ENCODE measurements around the gene ADGRL2. TPM values are rescaled to one million over a fixed set of nuclear protein-coding genes. Genes with fewer than 3 reads are reported as not detected.

The ADGRL2 gene
- total RNA-seq, 1 donor from 2014 or later = 48.9 TPM

DNA sequence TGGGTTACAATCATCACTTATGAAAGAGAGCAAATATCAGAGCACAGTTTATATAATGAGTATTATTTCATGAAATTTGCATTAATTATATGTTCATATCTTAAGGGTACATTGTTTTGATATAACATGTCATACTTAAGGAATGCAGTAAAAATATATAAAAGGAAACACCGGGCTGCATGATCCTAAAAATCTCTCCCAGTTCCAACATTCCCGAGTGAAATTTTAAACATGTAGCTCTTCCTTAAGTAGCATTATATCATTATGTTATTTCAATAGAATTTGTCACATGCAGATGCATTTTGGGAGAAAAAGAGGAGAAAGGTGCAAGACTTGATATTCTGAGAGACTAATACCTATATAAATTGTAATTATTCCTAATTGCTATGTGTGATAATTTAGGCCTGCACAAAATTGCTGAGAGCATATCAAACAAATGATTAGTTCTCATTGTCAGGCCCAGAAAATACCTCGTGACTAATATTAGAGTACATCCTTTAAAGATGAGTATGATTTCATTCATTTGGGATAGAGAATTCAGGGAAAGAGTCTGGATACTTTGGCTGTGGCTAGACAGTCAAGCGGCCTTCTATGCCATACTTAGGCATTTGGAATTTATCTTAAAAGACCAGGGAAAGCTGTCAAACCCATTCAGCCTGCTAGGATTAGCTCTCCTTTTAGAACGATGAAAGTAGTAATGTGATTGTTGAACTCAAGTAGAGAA is 86.8 kb downstream of the ADGRL2 start:
- Histone ChIP-seq H3K27ac (peak overlapping the region in 1 of 2 donors; percentile 11), H3K27me3 (no peaks in the 10 kb centered on the region), H3K4me1 (no peaks in the 10 kb centered on the region), H3K36me3 (no peaks in the 10 kb centered on the region), H3K4me3 (peak overlapping the region in 1 of 2 donors; percentile 13), H3K9me3 (no peaks in the 10 kb centered on the region)
- no peak for DNase-seq (ENCODE audit: low spot score in 2 of 2)
- TF ChIP-seq, protein P1, sequence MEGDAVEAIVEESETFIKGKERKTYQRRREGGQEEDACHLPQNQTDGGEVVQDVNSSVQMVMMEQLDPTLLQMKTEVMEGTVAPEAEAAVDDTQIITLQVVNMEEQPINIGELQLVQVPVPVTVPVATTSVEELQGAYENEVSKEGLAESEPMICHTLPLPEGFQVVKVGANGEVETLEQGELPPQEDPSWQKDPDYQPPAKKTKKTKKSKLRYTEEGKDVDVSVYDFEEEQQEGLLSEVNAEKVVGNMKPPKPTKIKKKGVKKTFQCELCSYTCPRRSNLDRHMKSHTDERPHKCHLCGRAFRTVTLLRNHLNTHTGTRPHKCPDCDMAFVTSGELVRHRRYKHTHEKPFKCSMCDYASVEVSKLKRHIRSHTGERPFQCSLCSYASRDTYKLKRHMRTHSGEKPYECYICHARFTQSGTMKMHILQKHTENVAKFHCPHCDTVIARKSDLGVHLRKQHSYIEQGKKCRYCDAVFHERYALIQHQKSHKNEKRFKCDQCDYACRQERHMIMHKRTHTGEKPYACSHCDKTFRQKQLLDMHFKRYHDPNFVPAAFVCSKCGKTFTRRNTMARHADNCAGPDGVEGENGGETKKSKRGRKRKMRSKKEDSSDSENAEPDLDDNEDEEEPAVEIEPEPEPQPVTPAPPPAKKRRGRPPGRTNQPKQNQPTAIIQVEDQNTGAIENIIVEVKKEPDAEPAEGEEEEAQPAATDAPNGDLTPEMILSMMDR (IDR thresholded peaks at IDR 0.05) = no peak
- intact Hi-C loops (cut with DNase I) = no loop called here

DNA sequence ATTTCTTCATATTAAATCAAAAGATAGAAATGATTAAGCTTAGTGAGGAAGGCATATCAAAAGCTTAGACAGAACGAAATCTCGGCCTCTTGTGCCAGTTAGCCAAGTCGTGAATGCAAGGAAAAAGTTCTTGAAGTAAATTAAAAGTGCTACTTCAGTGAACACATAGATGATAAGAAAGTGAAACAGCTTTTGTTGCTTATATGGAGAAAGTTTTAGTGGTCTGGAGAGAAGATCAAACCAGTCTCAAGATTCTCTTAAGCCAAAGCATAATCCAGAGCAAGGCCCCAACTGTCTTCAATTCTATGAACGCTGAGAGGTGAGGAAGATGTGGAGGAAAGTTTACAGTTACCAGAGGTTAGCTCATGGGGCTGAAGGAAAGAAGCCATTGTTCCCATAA is 88.4 kb downstream of the ADGRL2 start:
- Histone ChIP-seq H3K36me3 (no peaks in the 10 kb centered on the region), H3K9me3 (no peaks in the 10 kb centered on the region), H3K4me1 (peaks cover 0 to 8% of the 10 kb centered on the region in 2 donors), H3K4me3 (no peak overlapping the region), H3K27ac (no peak overlapping the region), H3K27me3 (no peaks in the 10 kb centered on the region)
- no peak for DNase-seq (ENCODE audit: low spot score in 2 of 2)
- TF ChIP-seq, protein P1 (IDR thresholded peaks at IDR 0.05) = no peak
- intact Hi-C loops (cut with DNase I) = no loop called here

DNA sequence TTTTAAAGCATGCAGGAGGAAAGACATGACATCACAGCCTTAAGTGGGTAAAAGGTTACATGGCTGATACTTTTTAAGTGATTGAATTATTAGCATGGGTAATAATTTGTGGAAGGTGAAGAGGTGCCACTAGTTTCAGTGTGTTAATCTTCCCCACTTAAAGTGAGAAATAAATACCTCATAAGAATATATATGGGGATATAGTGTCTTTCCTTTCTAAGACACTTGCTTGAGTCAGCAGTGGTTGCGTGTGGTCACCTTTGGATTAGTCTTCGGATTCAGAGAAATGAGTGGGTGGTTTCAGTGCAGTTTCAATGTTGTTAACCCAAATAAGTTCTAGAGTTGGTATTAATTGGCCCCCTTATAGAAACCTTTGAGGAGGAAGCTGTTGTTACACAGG is 94.1 kb downstream of the ADGRL2 start:
- intact Hi-C loops (cut with DNase I) = no loop called here
- Histone ChIP-seq H3K9me3 (no peaks in the 10 kb centered on the region), H3K27me3 (no peaks in the 10 kb centered on the region), H3K27ac (no peak overlapping the region), H3K4me1 (peaks cover 0 to 15% of the 10 kb centered on the region in 2 donors), H3K36me3 (no peaks in the 10 kb centered on the region), H3K4me3 (no peak overlapping the region)
- TF ChIP-seq, protein P1 (IDR thresholded peaks at IDR 0.05) = no peak
- no peak for DNase-seq (ENCODE audit: low spot score in 2 of 2)

DNA sequence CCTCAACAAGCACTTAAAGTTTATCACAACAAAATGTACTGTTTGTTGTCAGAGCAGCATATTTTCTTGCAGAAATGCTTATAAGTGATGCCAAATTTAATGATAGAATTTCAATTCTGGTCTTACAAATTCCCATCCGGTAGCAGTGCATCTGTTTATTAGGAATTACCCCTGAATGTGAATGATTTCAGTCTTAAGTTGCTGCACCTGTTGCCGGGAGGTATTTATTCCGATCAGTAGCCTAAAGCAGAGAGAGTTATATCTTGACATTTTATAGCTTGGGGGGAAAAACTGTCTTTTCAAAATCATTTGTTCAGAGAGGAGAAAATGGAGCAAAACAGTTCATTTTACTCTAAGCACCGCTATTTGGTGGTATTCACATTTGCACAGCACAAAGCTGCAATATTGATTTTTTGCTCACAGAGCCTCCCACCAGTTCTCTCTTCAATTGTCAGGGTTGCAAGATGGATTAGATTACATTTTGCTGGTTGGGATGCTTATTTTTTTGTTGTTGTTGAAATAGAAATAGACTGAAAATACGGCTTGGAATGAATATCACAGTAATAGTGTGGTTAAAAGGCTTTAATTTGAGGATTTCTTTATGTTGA is 98.6 kb downstream of the ADGRL2 start:
- Histone ChIP-seq H3K4me3 (no peak overlapping the region), H3K9me3 (no peaks in the 10 kb centered on the region), H3K36me3 (no peaks in the 10 kb centered on the region), H3K4me1 (peaks cover 0 to 5% of the 10 kb centered on the region in 2 donors), H3K27me3 (no peaks in the 10 kb centered on the region), H3K27ac (no peak overlapping the region)
- intact Hi-C loops (cut with DNase I) = no loop called here
- TF ChIP-seq, protein P1 (IDR thresholded peaks at IDR 0.05) = no peak
- no peak for DNase-seq (ENCODE audit: low spot score in 2 of 2)

DNA sequence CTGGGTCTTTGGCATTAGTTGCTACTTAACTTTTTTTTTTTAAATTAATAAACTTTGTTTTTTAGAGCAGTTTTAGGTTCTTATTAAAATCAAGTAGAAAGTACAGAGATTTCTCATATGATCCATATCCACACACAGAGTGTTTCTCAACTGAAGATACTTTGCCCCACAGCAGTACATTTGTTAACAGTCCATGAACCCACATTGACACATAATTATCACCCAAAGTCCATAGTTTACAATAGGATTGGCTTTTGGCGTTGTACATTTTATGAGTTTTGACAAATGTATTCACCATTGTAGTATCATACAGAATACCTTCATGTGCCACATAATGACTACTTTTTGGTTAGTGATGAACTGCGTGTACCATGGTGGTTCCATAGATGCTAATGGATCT is 106.8 kb downstream of the ADGRL2 start:
- Histone ChIP-seq H3K9me3 (no peaks in the 10 kb centered on the region), H3K27me3 (no peaks in the 10 kb centered on the region), H3K4me3 (no peak overlapping the region), H3K36me3 (peaks cover 0 to 16% of the 10 kb centered on the region in 2 donors), H3K4me1 (peaks cover 0 to 8% of the 10 kb centered on the region in 2 donors), H3K27ac (no peak overlapping the region)
- DNase-seq (ENCODE audit: low spot score in 2 of 2) = no peak
- intact Hi-C loops (cut with DNase I) = no loop called here
- TF ChIP-seq, protein P1 (IDR thresholded peaks at IDR 0.05) = no peak

Data from ascending aorta (tissue), 2 donors.